K562 (cell line): ENCODE measurements around the gene PIF1. TPM values are rescaled to one million over a fixed set of nuclear protein-coding genes. Genes with fewer than 3 reads are reported as not detected.

Experiments used
- ATAC-seq: fragments of 200-7000 bp; cut with Tn5 transposase; 3 replicates; pipeline ENCODE4 v1.9.1; 2020; ENCODE audit warnings: moderate library complexity
- BruUV-seq: library from RNA; stranded (reverse); fragments of 400-500 nt; replicated peaks from 2 replicates; lab custom pipeline; 2021; lab: Mats Ljungman, UMichigan
- CTCF ChIA-PET: fragments of 300-600 bp; formaldehyde crosslinking; extraction: SDS; loops from one replicate; lab custom pipeline; 2021; ENCODE audit warnings: low intra/inter-chr PET ratio; lab: Yijun Ruan, JAX
- POLR2A ChIA-PET: fragments of 300-600, 350-650 bp; sonication (Branson Sonifier 250); formaldehyde crosslinking; extraction: SDS; loops from one replicate; lab custom pipeline; 2021; ENCODE audit warnings: antibody characterized with exemption, inconsistent platforms; lab: Yijun Ruan, JAX
- DNase-seq, 4 experiments: peaks; one replicate each; pipeline versions ENCODE4 v3.0.0 to v3.0.0-alpha.2; 2011 to 2018; ENCODE audit warnings: low spot score in 3 of 4, mixed read lengths in 3 of 4; ENCODE audit errors: extremely low read depth in 1 of 4
- FAIRE-seq: peaks from 2 replicates; lab custom pipeline; 2011; peaks lifted over from hg19 to GRCh38; lab: Jason Lieb, UNC
- H2AFZ ChIP-seq: 2 replicates; pipeline ENCODE4 v1.6.0; 2011; ENCODE audit warnings: low read depth, low read length, control low read depth, inconsistent platforms
- H3K27ac ChIP-seq: fragments of 200-600 bp; 3 replicates; pipeline ENCODE4 v1.8.0; 2011; ENCODE audit warnings: low read depth, mild to moderate bottlenecking, control low read depth, inconsistent platforms, low read length, moderate library complexity, mixed read lengths; ENCODE audit errors: extremely low read depth
- H3K27me3 ChIP-seq, 2 experiments: fragments of 300-600 bp in 1 of 2; 2 replicates in 1 of 2; 3 replicates in 1 of 2; pipeline versions ENCODE4 v1.6.0 to v1.8.0; 2011; ENCODE audit warnings: inconsistent platforms in 2 of 2, low read length in 2 of 2, mild to moderate bottlenecking in 1 of 2, mixed read lengths in 1 of 2, moderate library complexity in 1 of 2; ENCODE audit not compliant: control insufficient read depth in 2 of 2, insufficient read depth in 2 of 2
- H3K36me3 ChIP-seq: fragments of 300-600 bp; 3 replicates; pipeline ENCODE4 v1.8.0; 2011; ENCODE audit warnings: mild to moderate bottlenecking, low read length, inconsistent platforms; ENCODE audit not compliant: control insufficient read depth, insufficient read depth
- H3K4me1 ChIP-seq, 2 experiments: fragments of 200-600 bp in 1 of 2; replicated peaks in 1 of 2; 2 replicates in 1 of 2; 3 replicates in 1 of 2; pipeline versions ENCODE4 v1.5.1 to v1.8.0; 2011; ENCODE audit warnings: inconsistent platforms in 2 of 2, low read length in 2 of 2, mild to moderate bottlenecking in 1 of 2, mixed read lengths in 1 of 2, moderate library complexity in 1 of 2; ENCODE audit not compliant: control insufficient read depth in 2 of 2, insufficient read depth in 2 of 2
- H3K4me2 ChIP-seq: 2 replicates; pipeline ENCODE4 v1.6.1; 2011; ENCODE audit warnings: low read length, control low read depth, inconsistent platforms, mixed read lengths; ENCODE audit not compliant: insufficient read depth
- H3K4me3 ChIP-seq: fragments of 200-600 bp; sonication (generic), shearing (Covaris generic); 2 replicates; pipeline ENCODE4 v1.5.1; 2016; ENCODE audit warnings: control low read depth, inconsistent platforms
- H3K79me2 ChIP-seq: fragments of 200-600 bp; 3 replicates; pipeline ENCODE4 v1.8.0; 2011; ENCODE audit warnings: low read length, inconsistent platforms; ENCODE audit not compliant: control insufficient read depth, insufficient read depth
- H3K9ac ChIP-seq, 2 experiments: 2 replicates each; pipeline versions ENCODE4 v1.6.0 to v1.6.1; 2011; ENCODE audit warnings: low read depth in 2 of 2, low read length in 2 of 2, control low read depth in 1 of 2, inconsistent platforms in 1 of 2, mild to moderate bottlenecking in 1 of 2, mixed read lengths in 1 of 2; ENCODE audit not compliant: insufficient read depth in 1 of 2
- H3K9me1 ChIP-seq: one replicate; pipeline ENCODE4 v1.6.0; 2011; ENCODE audit warnings: inconsistent platforms, mild to moderate bottlenecking, low read length, moderate library complexity; ENCODE audit not compliant: control insufficient read depth, insufficient read depth
- H3K9me3 ChIP-seq: replicated peaks from 2 replicates; pipeline ENCODE4 v1.5.1; 2011; ENCODE audit warnings: low read depth, low read length, inconsistent platforms; ENCODE audit not compliant: control insufficient read depth, insufficient read depth
- H4K20me1 ChIP-seq: replicated peaks from 2 replicates; pipeline ENCODE4 v1.6.1; 2011; ENCODE audit warnings: low read length, inconsistent platforms, mixed read lengths; ENCODE audit not compliant: control insufficient read depth, insufficient read depth
- ASH1L ChIP-seq: fragments of 450-650 bp; IDR thresholded peaks from 2 replicates; pipeline ENCODE4 v1.6.1; 2018; ENCODE audit warnings: borderline replicate concordance, mild to moderate bottlenecking, low read depth; ENCODE audit not compliant: partially characterized antibody
- CBX2 ChIP-seq: fragments of 200-600 bp; sonication (generic); IDR thresholded peaks from one replicate; pipeline ENCODE4 v1.6.1; 2012; ENCODE audit warnings: mild to moderate bottlenecking, low read length, inconsistent platforms; ENCODE audit not compliant: insufficient read depth, poor library complexity, severe bottlenecking
- CLOCK ChIP-seq: fragments of 250-450 bp; sonication (Bioruptor Pico); IDR thresholded peaks from 2 replicates; pipeline ENCODE4 v1.4.0; 2020; ENCODE audit warnings: mild to moderate bottlenecking, moderate library complexity, borderline replicate concordance
- ELK3 ChIP-seq: fragments of 450-650 bp; formaldehyde crosslinking; IDR thresholded peaks from 2 replicates; pipeline ENCODE4 v1.4.0; 2020; ENCODE audit warnings: mild to moderate bottlenecking
- ETS1 ChIP-seq: conservative IDR thresholded peaks from 2 replicates; pipeline ENCODE4 v1.6.1; 2011; ENCODE audit warnings: low read depth, mild to moderate bottlenecking, low read length; ENCODE audit not compliant: control insufficient read depth
- HDGF ChIP-seq: fragments of 450-650 bp; IDR thresholded peaks from 2 replicates; pipeline ENCODE4 v1.6.1; 2016
- MAZ ChIP-seq, 2 experiments: fragments of 450-650 bp in 1 of 2; sonication (generic) in 1 of 2; formaldehyde crosslinking; IDR thresholded peaks in 1 of 2; conservative IDR thresholded peaks in 1 of 2; 2 replicates each; pipeline versions ENCODE4 v1.4.0 to v1.5.0; 2020; ENCODE audit warnings: mild to moderate bottlenecking in 1 of 2, missing genetic modification reagents in 1 of 2
- MCM5 ChIP-seq: fragments of 450-650 bp; IDR thresholded peaks from 2 replicates; pipeline ENCODE4 v1.6.1; 2016; ENCODE audit warnings: low read depth
- MCM7 ChIP-seq, 2 experiments: fragments of 450-650 bp; IDR thresholded peaks; 2 replicates each; pipeline ENCODE4 v1.6.1; 2016 to 2018
- NRF1 ChIP-seq, 2 experiments: fragments of 450-650 bp; IDR thresholded peaks in 1 of 2; conservative IDR thresholded peaks in 1 of 2; 2 replicates each; pipeline ENCODE4 v1.6.1; 2014; ENCODE audit warnings: mild to moderate bottlenecking in 2 of 2
- PHTF2 ChIP-seq: fragments of 250-450 bp; sonication (Bioruptor Pico); IDR thresholded peaks from 2 replicates; pipeline ENCODE4 v1.5.0; 2021; ENCODE audit warnings: mild to moderate bottlenecking
- POLR2AphosphoS2 ChIP-seq: IDR thresholded peaks from 2 replicates; pipeline ENCODE4 v1.6.1; 2012; ENCODE audit warnings: low read length, improper control_type of control experiment
- RBM17 ChIP-seq: fragments of 200-400 bp; formaldehyde crosslinking; IDR thresholded peaks from 2 replicates; pipeline ENCODE4 v1.6.1; 2017; ENCODE audit warnings: low read depth, mild to moderate bottlenecking, low read length, borderline replicate concordance
- RBM34 ChIP-seq: fragments of 200-400 bp; formaldehyde crosslinking; IDR thresholded peaks from 2 replicates; pipeline ENCODE4 v1.6.1; 2018; ENCODE audit warnings: low read length, borderline replicate concordance; ENCODE audit not compliant: insufficient read depth
- WHSC1 ChIP-seq: IDR thresholded peaks from one replicate; pipeline ENCODE4 v1.6.1; 2012; ENCODE audit warnings: low read length, control low read depth, inconsistent platforms
- ZFP1 ChIP-seq: fragments of 450-650 bp; formaldehyde crosslinking; IDR thresholded peaks from 2 replicates; pipeline ENCODE4 v1.4.0; 2020; ENCODE audit warnings: mild to moderate bottlenecking, mixed read lengths
- ZNF354B ChIP-seq: fragments of 250-450 bp; sonication (Bioruptor Pico); IDR thresholded peaks from 2 replicates; pipeline ENCODE4 v1.4.0; 2020
- ZNF696 ChIP-seq: fragments of 250-450 bp; sonication (Bioruptor Pico); conservative IDR thresholded peaks from 2 replicates; pipeline ENCODE4 v1.4.0; 2020; ENCODE audit warnings: mild to moderate bottlenecking, moderate library complexity
- WGBS: fragments of 100-300 bp; shearing (Covaris generic); methylation state at CpG from one replicate; pipeline ENCODE4 v1.1.6; 2016; ENCODE audit warnings: low coverage, mixed read lengths; ENCODE audit not compliant: insufficient coverage; ENCODE audit errors: missing lambda C conversion rate; 5-methylcytosine and 5-hydroxymethylcytosine counted together
- in situ Hi-C: fragments of 300-500 bp; cut with MboI; formaldehyde crosslinking; loops from 4 replicates; pipeline ENCODE4 v1.15.0; 2018; ENCODE audit warnings: inconsistent platforms, mixed read lengths
- intact Hi-C: fragments of 100-400 bp; cut with micrococcal nuclease; formaldehyde crosslinking; loops from 2 replicates; pipeline ENCODE4 v1.14.2; 2022
- polyA plus RNA-seq, 8 experiments: library from polyadenylated mRNA; depleted of rRNA in 4 of 8; stranded (reverse) in 5 of 8; unstranded in 3 of 8; fragments of >200 nt; fragmentation: Nextera tagmentation in 2 of 8; fragmentation: Illumina TruSeq in 1 of 8; extraction: Ambion mirVana in 2 of 8; extraction: Trizol in 1 of 8; gene quantifications; 2 replicates each; pipeline versions ENCODE4 v1.2.1 to v1.2.3, GENCODE V29; 2011 to 2014; ENCODE audit warnings: inconsistent platforms in 1 of 8, missing spikeins in 1 of 8
- total RNA-seq, 7 experiments: library from RNA; depleted of rRNA in 6 of 7; stranded (reverse); fragments of >200 nt in 6 of 7; fragmentation: Illumina TruSeq in 2 of 7; extraction: Trizol in 2 of 7; gene quantifications; 2 replicates each; pipeline versions ENCODE4 v1.2.1 to v1.2.3, GENCODE V29; 2011 to 2021; ENCODE audit warnings: low replicate concordance in 1 of 7

Gene PIF1
- total and polyA plus RNA-seq, 9 of the 15 experiments (the other 6 are each of a cell fraction or from before 2014, with no cell fraction given) = 1.1 to 37.9 (median 11.5) TPM

DNA sequence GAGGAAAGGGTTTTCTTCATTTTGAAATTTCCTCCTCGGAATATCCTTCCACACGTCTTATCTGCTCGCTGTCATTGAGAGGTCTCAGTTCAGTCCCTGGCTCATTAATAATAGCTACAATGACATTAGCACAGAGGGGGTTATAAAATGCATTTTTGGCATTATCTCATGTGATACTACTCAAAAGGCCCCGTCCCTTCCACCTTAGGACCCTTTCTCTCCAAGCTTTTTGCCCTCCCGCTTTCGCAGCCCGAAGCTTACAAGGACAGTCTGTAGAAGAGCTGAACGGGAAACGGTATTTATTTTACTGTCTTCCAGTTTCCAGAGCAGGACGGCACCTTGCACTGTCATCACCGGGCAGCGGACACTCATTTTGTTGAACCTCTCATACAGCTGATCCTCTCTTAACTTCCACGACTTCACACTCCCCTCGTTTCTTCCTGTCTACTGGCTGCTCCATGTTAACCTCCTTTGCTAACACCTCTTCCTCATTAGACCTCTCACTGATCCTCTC is 10.6 kb upstream of the PIF1 start (continued):
- no peak for TF ChIP-seq ELK3 (CRISPR knock-in tag)
- no peak for TF ChIP-seq ASH1L
- no peak for TF ChIP-seq ETS1
- TF ChIP-seq CBX2 = no peak
- TF ChIP-seq NRF1 (conservative IDR thresholded peaks at IDR 0.05 in 1 of 2, IDR thresholded peaks at IDR 0.05 in 1 of 2) = peak in 1 of 2 experiments; percentile 10; a peak in 2 of 4 replicates

GRCh38 chr15:64833690-64834089 is 8.2 kb upstream of the PIF1 start:
- ATAC-seq (no peak), DNase-seq (no peak), FAIRE-seq (no peak)
- Histone ChIP-seq H3K36me3 (no peaks in the 10 kb centered on the region), H3K79me2 (no peaks in the 10 kb centered on the region), H3K4me3 (no peak overlapping the region), H3K9ac (no peak overlapping the region), H3K4me1 (peaks cover 8 to 9% of the 10 kb centered on the region in 2 experiments; a peak in 3 of 5 replicates), H4K20me1 (no peaks in the 10 kb centered on the region), H3K4me2 (no peak overlapping the region), H3K9me3 (no peaks in the 10 kb centered on the region; the same call in 1 of the 2 replicates), H2AFZ (no peak overlapping the region), H3K27ac (no peak overlapping the region), H3K27me3 (no peaks in the 10 kb centered on the region), H3K9me1 (no peaks in the 10 kb centered on the region)
- no TSS peak for BruUV-seq
- intact Hi-C loops (no loop called here), in situ Hi-C loops (no loop called here)
- POLR2A ChIA-PET = interaction anchor here (0.9 kb wide), 1 partner anchor 9 kb away, joined by 6 read pairs; no protein-coding TSS in a partner anchor
- no peak for TF ChIP-seq HDGF
- no peak for TF ChIP-seq RBM34
- no peak for TF ChIP-seq MCM7 (IDR thresholded peaks at IDR 0.05)
- TF ChIP-seq POLR2AphosphoS2 = no peak
- TF ChIP-seq CLOCK = no peak
- TF ChIP-seq RBM17 = no peak
- TF ChIP-seq WHSC1 = no peak
- TF ChIP-seq ZFP1 (CRISPR knock-in tag) = no peak
- TF ChIP-seq ZNF354B (CRISPR knock-in tag) = no peak
- TF ChIP-seq PHTF2 (CRISPR knock-in tag) = no peak
- no peak for TF ChIP-seq MAZ (CRISPR knock-in tag; conservative IDR thresholded peaks at IDR 0.05 in 1 of 2, IDR thresholded peaks at IDR 0.05 in 1 of 2)
- no peak for TF ChIP-seq ZNF696 (CRISPR knock-in tag)
- TF ChIP-seq MCM5 = no peak
- WGBS = 96% methylated on average over 4 of the region's 4 CpGs
- CTCF ChIA-PET = no interaction called here
